ENCODE data around the gene ABHD8. TPM values are rescaled to one million over a fixed set of nuclear protein-coding genes. Genes with fewer than 3 reads are reported as not detected.
A peak's percentile ranks its signal among the peaks of the same experiment; 100 is the strongest.

Gene ABHD8
- total RNA-seq, 1 donor from 2014 or later, result 8.5 TPM

GRCh38 chr19:17339088-17339741, 36.0 kb upstream of the ABHD8 start:
- H3K27me3 Mint-ChIP-seq (ENCODE audit: low read depth, unreplicated experiment), result no peaks in the 10 kb centered on the region
- DNase-seq (ENCODE audit: low read depth) (no peak), FAIRE-seq (no peak)
- Histone ChIP-seq H3K27me3 (ENCODE audit: insufficient read depth, low read length) (no peaks in the 10 kb centered on the region), H3K4me2 (ENCODE audit: low read length) (no peak overlapping the region), H3K4me3 (ENCODE audit: insufficient read depth, low read depth, low read length) (no peak overlapping the region), H4K20me1 (ENCODE audit: insufficient read depth, low read length) (no peaks in the 10 kb centered on the region), H3K27ac (ENCODE audit: low read depth, low read length) (no peak overlapping the region), H3K36me3 (ENCODE audit: insufficient read depth, low read length) (no peaks in the 10 kb centered on the region), H3K79me2 (ENCODE audit: insufficient read depth, low read length) (peaks cover 13% of the 10 kb centered on the region), H3K9me3 (ENCODE audit: insufficient read depth, low read depth, low read length) (no peaks in the 10 kb centered on the region), H2AFZ (ENCODE audit: low read depth, low read length) (no peak overlapping the region), H3K4me1 (ENCODE audit: insufficient read depth, low read length) (peaks cover 12% of the 10 kb centered on the region), H3K9ac (ENCODE audit: low read length) (no peak overlapping the region)
- H3K36me3 Mint-ChIP-seq (ENCODE audit: low read depth, unreplicated experiment), result no peaks in the 10 kb centered on the region
- H3K9me3 Mint-ChIP-seq (ENCODE audit: unreplicated experiment), result no peaks in the 10 kb centered on the region
- TF ChIP-seq EZH2 (IDR thresholded peaks at IDR 0.05; ENCODE audit: insufficient read depth, low read length) (no peak), CTCF (IDR thresholded peaks at IDR 0.05; ENCODE audit: insufficient read depth, low read depth, low read length) (no peak)
- H3K4me1 Mint-ChIP-seq (ENCODE audit: low read depth, unreplicated experiment), result peaks cover 3% of the 10 kb centered on the region
- H3K27ac Mint-ChIP-seq (ENCODE audit: unreplicated experiment), result no peak overlapping the region
- no peak overlapping the region for H3K4me3 Mint-ChIP-seq (ENCODE audit: unreplicated experiment)

GRCh38 chr19:17338433-17339078, 35.3 kb upstream of the ABHD8 start:
- Histone ChIP-seq H3K4me2 (ENCODE audit: low read length) (peak overlapping the region; percentile 94), H3K4me1 (ENCODE audit: insufficient read depth, low read length) (peaks cover 18% of the 10 kb centered on the region), H4K20me1 (ENCODE audit: insufficient read depth, low read length) (no peaks in the 10 kb centered on the region), H3K4me3 (ENCODE audit: insufficient read depth, low read depth, low read length) (peak overlapping the region; percentile 76), H3K9ac (ENCODE audit: low read length) (peak overlapping the region; percentile 83), H3K27me3 (ENCODE audit: insufficient read depth, low read length) (no peaks in the 10 kb centered on the region), H3K79me2 (ENCODE audit: insufficient read depth, low read length) (peaks cover 13% of the 10 kb centered on the region), H3K9me3 (ENCODE audit: insufficient read depth, low read depth, low read length) (no peaks in the 10 kb centered on the region), H2AFZ (ENCODE audit: low read depth, low read length) (peak overlapping the region; percentile 90), H3K36me3 (ENCODE audit: insufficient read depth, low read length) (no peaks in the 10 kb centered on the region), H3K27ac (ENCODE audit: low read depth, low read length) (no peak overlapping the region)
- FAIRE-seq (no peak), DNase-seq (ENCODE audit: low read depth) (no peak)
- H3K4me3 Mint-ChIP-seq (ENCODE audit: unreplicated experiment), result peak overlapping the region; percentile 97
- no peaks in the 10 kb centered on the region for H3K27me3 Mint-ChIP-seq (ENCODE audit: low read depth, unreplicated experiment)
- H3K36me3 Mint-ChIP-seq (ENCODE audit: low read depth, unreplicated experiment), result peaks cover 2% of the 10 kb centered on the region
- H3K4me1 Mint-ChIP-seq (ENCODE audit: low read depth, unreplicated experiment), result peaks cover 3% of the 10 kb centered on the region
- no peaks in the 10 kb centered on the region for H3K9me3 Mint-ChIP-seq (ENCODE audit: unreplicated experiment)
- TF ChIP-seq CTCF (IDR thresholded peaks at IDR 0.05; ENCODE audit: insufficient read depth, low read depth, low read length), result no peak
- TF ChIP-seq EZH2 (IDR thresholded peaks at IDR 0.05; ENCODE audit: insufficient read depth, low read length), result no peak
- no peak overlapping the region for H3K27ac Mint-ChIP-seq (ENCODE audit: unreplicated experiment)

Data from astrocyte (in vitro differentiated cells and primary cell).